NCI-H345 treated with DMSO at 0.1 percent for 48 hours (cell line): ENCODE data around the gene MED25.

Experiments used
- DNase-seq: peaks from one replicate; lab custom pipeline; 2025; ENCODE audit not compliant: unreplicated experiment; lab: John Stamatoyannopoulos, UW

MED25 gene

DNA sequence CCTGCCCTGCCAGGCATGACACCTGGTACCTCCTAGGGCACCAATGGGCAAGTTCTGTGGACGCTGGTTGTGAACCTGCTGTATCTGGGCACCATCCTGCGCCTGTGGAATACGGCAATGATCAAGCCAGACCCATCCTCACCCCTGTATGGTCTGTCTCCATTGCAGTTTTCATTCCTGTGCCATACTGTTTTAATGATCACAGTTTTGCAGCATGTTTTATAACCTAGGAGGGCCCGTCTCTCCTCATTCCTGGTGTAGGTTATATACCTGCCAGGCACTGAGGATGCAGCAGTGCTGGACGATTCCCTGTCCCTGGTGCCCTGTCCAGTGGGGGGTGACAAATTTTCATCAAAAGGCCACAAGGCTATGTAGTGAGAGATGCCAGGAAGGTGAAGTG, 65.0 kb downstream of the MED25 start:
- no peak for DNase-seq

DNA sequence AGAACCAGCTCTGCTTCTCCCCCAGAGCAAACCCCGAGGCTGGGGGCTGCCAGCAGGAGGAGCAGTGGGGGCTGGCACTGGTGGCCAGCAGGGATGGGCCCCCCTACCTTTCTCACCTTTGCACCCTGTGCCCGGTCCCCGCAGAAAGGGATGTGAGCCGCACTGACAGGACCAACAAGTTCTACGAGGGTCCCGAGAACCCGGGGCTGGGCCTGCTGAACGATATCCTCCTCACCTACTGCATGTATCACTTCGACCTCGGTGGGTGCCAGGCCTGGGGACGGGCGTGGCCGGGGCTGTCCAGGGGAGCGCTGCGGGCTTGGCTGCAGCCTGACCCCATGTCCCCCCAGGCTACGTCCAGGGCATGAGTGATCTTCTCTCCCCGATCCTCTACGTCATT, 66.0 kb downstream of the MED25 start:
- DNase-seq: no peak

DNA sequence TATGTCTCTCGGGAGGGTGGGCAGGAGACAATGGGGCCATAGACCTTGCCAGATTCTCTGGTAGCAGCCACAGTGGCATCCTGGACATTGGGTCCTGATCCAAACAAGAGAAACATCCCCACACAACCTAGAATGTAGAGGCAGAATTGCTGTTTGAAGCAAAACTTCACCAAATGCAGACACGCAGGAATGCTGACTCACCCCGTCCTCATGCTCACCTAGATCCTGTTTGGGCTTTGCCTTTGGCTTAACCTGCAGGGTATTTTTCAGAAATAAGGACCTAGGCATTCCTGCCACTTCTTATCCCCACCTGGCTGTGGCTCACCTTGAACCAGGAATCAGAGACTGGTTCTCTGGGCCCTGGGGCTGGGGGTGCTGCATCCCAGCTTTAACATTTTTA, 66.7 kb downstream of the MED25 start:
- no peak for DNase-seq
